ENCODE results near the gene CDIPT.

CDIPT gene

DNA sequence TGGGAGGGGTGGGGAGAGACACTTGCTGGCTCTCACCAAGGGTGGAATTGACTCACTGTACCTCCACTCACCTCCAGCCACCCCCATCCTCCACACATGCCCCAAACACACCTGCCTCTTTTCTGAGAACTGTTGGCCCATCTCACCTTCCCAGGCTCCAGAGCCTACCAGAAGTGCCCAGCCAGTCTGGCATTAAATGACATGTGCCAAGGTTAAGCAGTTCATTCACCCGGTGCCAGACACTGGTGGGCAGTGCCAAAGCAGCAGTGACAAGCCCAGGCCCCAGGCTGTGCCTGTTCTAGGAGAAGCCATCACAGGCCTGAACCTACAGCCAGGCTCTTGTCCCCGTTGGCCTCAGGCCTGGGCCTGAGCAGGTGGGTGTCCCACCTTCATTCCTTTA, 31.5 kb downstream of the CDIPT start:
- TF ChIP-seq, protein P1, sequence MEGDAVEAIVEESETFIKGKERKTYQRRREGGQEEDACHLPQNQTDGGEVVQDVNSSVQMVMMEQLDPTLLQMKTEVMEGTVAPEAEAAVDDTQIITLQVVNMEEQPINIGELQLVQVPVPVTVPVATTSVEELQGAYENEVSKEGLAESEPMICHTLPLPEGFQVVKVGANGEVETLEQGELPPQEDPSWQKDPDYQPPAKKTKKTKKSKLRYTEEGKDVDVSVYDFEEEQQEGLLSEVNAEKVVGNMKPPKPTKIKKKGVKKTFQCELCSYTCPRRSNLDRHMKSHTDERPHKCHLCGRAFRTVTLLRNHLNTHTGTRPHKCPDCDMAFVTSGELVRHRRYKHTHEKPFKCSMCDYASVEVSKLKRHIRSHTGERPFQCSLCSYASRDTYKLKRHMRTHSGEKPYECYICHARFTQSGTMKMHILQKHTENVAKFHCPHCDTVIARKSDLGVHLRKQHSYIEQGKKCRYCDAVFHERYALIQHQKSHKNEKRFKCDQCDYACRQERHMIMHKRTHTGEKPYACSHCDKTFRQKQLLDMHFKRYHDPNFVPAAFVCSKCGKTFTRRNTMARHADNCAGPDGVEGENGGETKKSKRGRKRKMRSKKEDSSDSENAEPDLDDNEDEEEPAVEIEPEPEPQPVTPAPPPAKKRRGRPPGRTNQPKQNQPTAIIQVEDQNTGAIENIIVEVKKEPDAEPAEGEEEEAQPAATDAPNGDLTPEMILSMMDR (conservative IDR thresholded peaks at IDR 0.05; ENCODE audit: low read depth, low read length): no peak
- DNase-seq (ENCODE audit: low read depth): no peak
- H3K4me3 ChIP-seq (ENCODE audit: low read depth, low read length): no peak overlapping the region

DNA sequence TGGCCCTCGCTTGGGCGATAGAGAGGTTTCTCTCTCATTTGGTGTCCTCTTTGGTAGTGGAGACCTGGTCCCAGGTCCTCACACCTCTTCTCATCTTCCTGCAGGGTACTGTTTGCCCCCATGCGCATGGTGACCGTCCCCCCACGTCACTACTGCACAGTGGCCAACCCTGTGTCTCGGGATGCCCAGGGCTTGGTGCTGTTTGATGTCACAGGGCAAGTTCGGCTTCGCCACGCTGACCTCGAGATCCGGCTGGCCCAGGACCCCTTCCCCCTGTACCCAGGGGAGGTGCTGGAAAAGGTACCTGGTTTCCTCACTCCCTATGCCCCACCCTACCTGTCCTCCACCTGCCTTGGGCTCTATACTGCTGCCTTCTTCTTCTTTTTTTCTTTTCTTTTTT, 32.3 kb downstream of the CDIPT start:
- TF ChIP-seq, protein P1 (conservative IDR thresholded peaks at IDR 0.05; ENCODE audit: low read depth, low read length): no peak
- H3K4me3 ChIP-seq (ENCODE audit: low read depth, low read length): no peak overlapping the region
- DNase-seq (ENCODE audit: low read depth): no peak

- H3K4me3 ChIP-seq (ENCODE audit: low read depth, low read length): no peak overlapping the region
- no peak for DNase-seq (ENCODE audit: low read depth)
- TF ChIP-seq, protein P1 (conservative IDR thresholded peaks at IDR 0.05; ENCODE audit: low read depth, low read length): no peak
Observed at GRCh38 chr16:29826342-29826695, 36.7 kb downstream of the CDIPT start.

- DNase-seq (ENCODE audit: low read depth): peak; percentile 87
- TF ChIP-seq, protein P1 (conservative IDR thresholded peaks at IDR 0.05; ENCODE audit: low read depth, low read length): no peak
- no peak overlapping the region for H3K4me3 ChIP-seq (ENCODE audit: low read depth, low read length)
Observed at GRCh38 chr16:29825145-29826044, 37.6 kb downstream of the CDIPT start.

DNA sequence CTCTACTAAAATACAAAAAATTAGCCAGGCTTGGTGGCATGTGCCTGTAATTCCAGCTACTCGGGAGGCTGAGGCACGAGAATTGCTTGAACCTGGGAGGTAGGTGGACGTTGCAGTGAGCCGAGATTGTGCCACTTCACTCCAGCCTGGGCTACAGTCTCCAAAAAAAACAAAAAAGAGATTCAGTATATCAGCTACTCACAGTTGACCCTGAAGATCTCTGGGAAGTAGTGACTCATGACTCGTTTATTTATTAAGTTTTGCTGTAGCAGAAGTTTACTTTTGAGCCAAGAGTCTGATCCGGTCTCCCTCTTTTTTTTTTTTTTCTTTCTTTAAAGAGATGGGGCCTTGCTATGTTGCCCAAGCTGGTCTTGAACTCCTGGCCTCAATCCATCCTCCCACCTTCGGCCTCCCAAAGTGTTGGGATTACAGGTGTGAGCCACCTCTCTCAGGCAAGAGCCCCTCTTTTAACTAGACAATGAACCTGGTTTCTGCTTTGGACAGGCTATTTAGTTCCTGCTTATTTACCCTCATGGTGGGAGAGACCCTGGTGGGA, 38.4 kb downstream of the CDIPT start:
- DNase-seq (ENCODE audit: low read depth): peak; percentile 73
- no peak overlapping the region for H3K4me3 ChIP-seq (ENCODE audit: low read depth, low read length)
- TF ChIP-seq, protein P1 (conservative IDR thresholded peaks at IDR 0.05; ENCODE audit: low read depth, low read length): no peak

DNA sequence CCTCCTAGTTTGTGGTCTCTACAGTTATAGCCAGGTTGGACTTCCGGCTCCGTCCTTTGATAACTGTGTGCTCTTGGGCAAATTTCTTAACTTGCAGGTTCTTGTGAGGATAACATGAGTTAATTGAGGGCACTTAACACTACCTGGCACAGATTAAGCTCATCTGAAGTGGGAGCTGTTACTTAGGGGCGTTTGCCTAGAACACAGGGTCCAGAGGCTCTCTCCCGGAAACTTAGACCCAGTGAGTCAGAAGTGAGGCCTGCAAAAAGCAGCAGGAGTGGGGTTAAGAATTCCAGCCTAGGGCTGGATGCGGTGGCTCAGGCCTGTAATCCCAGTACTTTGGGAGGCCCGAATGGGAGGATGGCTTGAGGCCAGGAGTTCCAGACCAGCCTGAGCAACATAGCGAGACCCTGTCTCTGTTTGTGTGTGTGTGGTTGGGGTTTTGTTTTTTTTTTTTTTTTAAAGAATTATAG, 41.3 kb downstream of the CDIPT start:
- peak; percentile 86 for DNase-seq (ENCODE audit: low read depth)
- TF ChIP-seq, protein P1 (conservative IDR thresholded peaks at IDR 0.05; ENCODE audit: low read depth, low read length): no peak
- peak overlapping the region; percentile 72 for H3K4me3 ChIP-seq (ENCODE audit: low read depth, low read length)

All from choroid plexus epithelial cell (primary cell).